Heart left ventricle (tissue), 13 donors: Measurements from ENCODE around the gene BAIAP3.

Experiments used
- POLR2A ChIP-seq, 2 donors: fragments of 450-650 bp; IDR thresholded peaks; one replicate each; pipeline ENCODE4 v1.6.1; 2017; ENCODE audit warnings: antibody characterized with exemption in 2 of 2, mild to moderate bottlenecking in 2 of 2, moderate library complexity in 2 of 2
- TF ChIP-seq, protein P1 (sequence below), 12 donors: fragments of 200-600 bp; sonication (generic) in 4 of 12; IDR thresholded peaks; one replicate each; pipeline versions ENCODE4 v1.5.0 to v1.8.0; 2018 to 2022; ENCODE audit warnings: antibody characterized with exemption in 12 of 12, mild to moderate bottlenecking in 5 of 12
- donor health status: ischemic (EF 13 %, LVEDD 7.1; RV severe dilation, severe dysfunction).
- donor health status: DM: no; HTN: yes; CAD: no.
- donor health status: DM: no; HTN: no; CAD: no.
- donor health status: ischemic (EF 25% LVEDD 6.9; RV normal size, moderate dysfunction).
- donor health status: ischemic (EF 25% LVEDD 5.7; RV mildly dilated, moderate dysfunction).
- donor health status: ischemic (EF 35%, LVEDD 5.7; RV mildly dilated, moderate dysfunction).
- donor health status: nonischemic (EF 11% LVEDD 7.7; RV severe dilation, severe dysfunction).
- donor health status: DM: yes; HTN: yes; CAD: no.
- donor health status: PGD.
- donor health status: ischemic (EF 29% LVEDD 5.4; RV normal size, mild dysfunction).
- donor health status: nonischemic (EF 23%, LVEDD 6.1; RV moderate dilation, normal function).

GRCh38 chr16:1357906-1358566 lies 24.6 kb downstream of the BAIAP3 start:
- TF ChIP-seq, protein P1, sequence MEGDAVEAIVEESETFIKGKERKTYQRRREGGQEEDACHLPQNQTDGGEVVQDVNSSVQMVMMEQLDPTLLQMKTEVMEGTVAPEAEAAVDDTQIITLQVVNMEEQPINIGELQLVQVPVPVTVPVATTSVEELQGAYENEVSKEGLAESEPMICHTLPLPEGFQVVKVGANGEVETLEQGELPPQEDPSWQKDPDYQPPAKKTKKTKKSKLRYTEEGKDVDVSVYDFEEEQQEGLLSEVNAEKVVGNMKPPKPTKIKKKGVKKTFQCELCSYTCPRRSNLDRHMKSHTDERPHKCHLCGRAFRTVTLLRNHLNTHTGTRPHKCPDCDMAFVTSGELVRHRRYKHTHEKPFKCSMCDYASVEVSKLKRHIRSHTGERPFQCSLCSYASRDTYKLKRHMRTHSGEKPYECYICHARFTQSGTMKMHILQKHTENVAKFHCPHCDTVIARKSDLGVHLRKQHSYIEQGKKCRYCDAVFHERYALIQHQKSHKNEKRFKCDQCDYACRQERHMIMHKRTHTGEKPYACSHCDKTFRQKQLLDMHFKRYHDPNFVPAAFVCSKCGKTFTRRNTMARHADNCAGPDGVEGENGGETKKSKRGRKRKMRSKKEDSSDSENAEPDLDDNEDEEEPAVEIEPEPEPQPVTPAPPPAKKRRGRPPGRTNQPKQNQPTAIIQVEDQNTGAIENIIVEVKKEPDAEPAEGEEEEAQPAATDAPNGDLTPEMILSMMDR (IDR thresholded peaks at IDR 0.05), result no peak
- no peak for TF ChIP-seq POLR2A (IDR thresholded peaks at IDR 0.05)
